ENCODE data around the gene CPZ. TPM values are rescaled to one million over a fixed set of nuclear protein-coding genes. Genes with fewer than 3 reads are reported as not detected.

Gene CPZ
- polyA plus RNA-seq, 1 donor (not counting 4 experiments of a cell fraction or from before 2014, with no cell fraction given): not detected

GRCh38 chr4:8582016-8582415, 10.5 kb upstream of the CPZ start:
- TF ChIP-seq, protein P1, sequence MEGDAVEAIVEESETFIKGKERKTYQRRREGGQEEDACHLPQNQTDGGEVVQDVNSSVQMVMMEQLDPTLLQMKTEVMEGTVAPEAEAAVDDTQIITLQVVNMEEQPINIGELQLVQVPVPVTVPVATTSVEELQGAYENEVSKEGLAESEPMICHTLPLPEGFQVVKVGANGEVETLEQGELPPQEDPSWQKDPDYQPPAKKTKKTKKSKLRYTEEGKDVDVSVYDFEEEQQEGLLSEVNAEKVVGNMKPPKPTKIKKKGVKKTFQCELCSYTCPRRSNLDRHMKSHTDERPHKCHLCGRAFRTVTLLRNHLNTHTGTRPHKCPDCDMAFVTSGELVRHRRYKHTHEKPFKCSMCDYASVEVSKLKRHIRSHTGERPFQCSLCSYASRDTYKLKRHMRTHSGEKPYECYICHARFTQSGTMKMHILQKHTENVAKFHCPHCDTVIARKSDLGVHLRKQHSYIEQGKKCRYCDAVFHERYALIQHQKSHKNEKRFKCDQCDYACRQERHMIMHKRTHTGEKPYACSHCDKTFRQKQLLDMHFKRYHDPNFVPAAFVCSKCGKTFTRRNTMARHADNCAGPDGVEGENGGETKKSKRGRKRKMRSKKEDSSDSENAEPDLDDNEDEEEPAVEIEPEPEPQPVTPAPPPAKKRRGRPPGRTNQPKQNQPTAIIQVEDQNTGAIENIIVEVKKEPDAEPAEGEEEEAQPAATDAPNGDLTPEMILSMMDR (optimal IDR thresholded peaks at IDR 0.05 in 1 of 3, IDR thresholded peaks at IDR 0.05 in 1 of 3, conservative IDR thresholded peaks at IDR 0.05 in 1 of 3; ENCODE audit: extremely low read depth in 1 of 3, insufficient read depth in 2 of 3, low read length in 3 of 3): no peak
- no peak for TF ChIP-seq EZH2 (IDR thresholded peaks at IDR 0.05; ENCODE audit: low read length)
- H3K27ac ChIP-seq (ENCODE audit: control insufficient read depth, insufficient read depth, low read length): no peak overlapping the region
- FAIRE-seq: no peak
- peaks cover 11% of the 10 kb centered on the region for H3K27me3 ChIP-seq (ENCODE audit: control insufficient read depth, extremely low read depth, insufficient read depth, low read length)
- no peak overlapping the region for H3K4me2 ChIP-seq (ENCODE audit: control insufficient read depth, extremely low read depth, insufficient read depth, low read depth, low read length)
- no peaks in the 10 kb centered on the region for H3K9me3 ChIP-seq (ENCODE audit: control insufficient read depth, low read depth, low read length)
- no peaks in the 10 kb centered on the region for H3K79me2 ChIP-seq (ENCODE audit: control insufficient read depth, insufficient read depth, low read length)
- no peaks in the 10 kb centered on the region for H3K36me3 ChIP-seq (ENCODE audit: control insufficient read depth in 2 of 2, extremely low read depth in 1 of 2, insufficient read depth in 2 of 2, low read length in 2 of 2)
- no peaks in the 10 kb centered on the region for H3K9me1 ChIP-seq (ENCODE audit: control insufficient read depth, extremely low read depth, insufficient read depth, low read length)
- H2AFZ ChIP-seq (ENCODE audit: control insufficient read depth, low read length): no peak overlapping the region
- H3K9ac ChIP-seq (ENCODE audit: control insufficient read depth, extremely low read depth, insufficient read depth, low read length): no peak overlapping the region
- H3K4me3 ChIP-seq (ENCODE audit: control insufficient read depth in 2 of 3, extremely low read depth in 1 of 3, insufficient read depth in 2 of 3, low read depth in 1 of 3, low read length in 3 of 3): no peak overlapping the region
- no peak for DNase-seq (ENCODE audit: low read depth, low spot score)
- H4K20me1 ChIP-seq (ENCODE audit: control insufficient read depth, extremely low read depth, insufficient read depth, low read length): no peaks in the 10 kb centered on the region
- dilution Hi-C loops (cut with MboI; ENCODE audit: extremely low pct_ligation_motif_present, low sequenced_read_pairs): no loop called here
- no peaks in the 10 kb centered on the region for H3K4me1 ChIP-seq (ENCODE audit: control insufficient read depth, extremely low read depth, insufficient read depth, low read length)

GRCh38 chr4:8582436-8582835, 10.1 kb upstream of the CPZ start:
- H3K4me3 ChIP-seq (ENCODE audit: control insufficient read depth in 2 of 3, extremely low read depth in 1 of 3, insufficient read depth in 2 of 3, low read depth in 1 of 3, low read length in 3 of 3): no peak overlapping the region
- no peaks in the 10 kb centered on the region for H3K9me3 ChIP-seq (ENCODE audit: control insufficient read depth, low read depth, low read length)
- no peaks in the 10 kb centered on the region for H3K4me1 ChIP-seq (ENCODE audit: control insufficient read depth, extremely low read depth, insufficient read depth, low read length)
- no peaks in the 10 kb centered on the region for H4K20me1 ChIP-seq (ENCODE audit: control insufficient read depth, extremely low read depth, insufficient read depth, low read length)
- DNase-seq (ENCODE audit: low read depth, low spot score) (no peak), FAIRE-seq (no peak)
- dilution Hi-C loops (cut with MboI; ENCODE audit: extremely low pct_ligation_motif_present, low sequenced_read_pairs): no loop called here
- TF ChIP-seq, protein P1 (optimal IDR thresholded peaks at IDR 0.05 in 1 of 3, IDR thresholded peaks at IDR 0.05 in 1 of 3, conservative IDR thresholded peaks at IDR 0.05 in 1 of 3; ENCODE audit: extremely low read depth in 1 of 3, insufficient read depth in 2 of 3, low read length in 3 of 3): no peak
- TF ChIP-seq EZH2 (IDR thresholded peaks at IDR 0.05; ENCODE audit: low read length): no peak
- H3K79me2 ChIP-seq (ENCODE audit: control insufficient read depth, insufficient read depth, low read length): no peaks in the 10 kb centered on the region
- no peak overlapping the region for H3K9ac ChIP-seq (ENCODE audit: control insufficient read depth, extremely low read depth, insufficient read depth, low read length)
- H3K9me1 ChIP-seq (ENCODE audit: control insufficient read depth, extremely low read depth, insufficient read depth, low read length): no peaks in the 10 kb centered on the region
- no peaks in the 10 kb centered on the region for H3K36me3 ChIP-seq (ENCODE audit: control insufficient read depth in 2 of 2, extremely low read depth in 1 of 2, insufficient read depth in 2 of 2, low read length in 2 of 2)
- peaks cover 11% of the 10 kb centered on the region for H3K27me3 ChIP-seq (ENCODE audit: control insufficient read depth, extremely low read depth, insufficient read depth, low read length)
- H2AFZ ChIP-seq (ENCODE audit: control insufficient read depth, low read length): no peak overlapping the region
- H3K4me2 ChIP-seq (ENCODE audit: control insufficient read depth, extremely low read depth, insufficient read depth, low read depth, low read length): no peak overlapping the region
- no peak overlapping the region for H3K27ac ChIP-seq (ENCODE audit: control insufficient read depth, insufficient read depth, low read length)
